Right lobe of liver (tissue), 4 donors: ENCODE data around the gene RRAGB.
"Not testable (repeated sequence)": the region's sequence is repeated elsewhere in the genome, so short reads cannot be mapped to it uniquely, and the experiment has no call there.

Experiments used
- CTCF ChIP-seq, 4 donors: fragments of 200-600 bp in 3 of 4; fragments of 450-650 bp in 1 of 4; IDR thresholded peaks; one replicate each; pipeline versions ENCODE4 v1.5.1 to v1.8.0; 2016 to 2022; ENCODE audit warnings: antibody characterized with exemption in 4 of 4, mild to moderate bottlenecking in 2 of 4
- POLR2A ChIP-seq: fragments of 450-650 bp; IDR thresholded peaks from one replicate; pipeline ENCODE4 v1.6.1; 2017; ENCODE audit warnings: antibody characterized with exemption, mild to moderate bottlenecking
- donor health status: DM: no; HTN: no; CAD: no.
- donor health status: DM: no; HTN: no; CAD: no.
- donor health status: DM: no; HTN: yes; CAD: no.

DNA sequence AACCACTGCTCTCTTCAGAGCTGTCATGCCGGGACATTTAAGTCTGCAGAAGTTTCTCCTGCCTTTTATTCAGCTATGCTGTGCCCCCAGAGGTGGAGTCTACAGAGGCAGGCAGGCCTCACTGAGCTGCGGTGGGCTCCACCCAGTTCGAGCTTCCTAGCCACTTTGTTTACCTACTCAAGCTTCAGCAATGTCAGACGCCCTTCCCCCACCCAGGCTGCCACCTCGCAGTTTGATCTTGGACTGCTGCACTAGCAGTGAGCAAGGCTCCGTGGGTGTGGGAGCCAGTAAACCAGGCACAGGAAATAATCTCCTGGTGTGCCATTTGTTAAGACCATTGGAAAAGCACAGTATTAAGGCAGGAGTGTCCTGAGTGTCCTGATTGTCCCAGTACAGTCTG lies 56.9 kb downstream of the RRAGB start:
- TF ChIP-seq CTCF (IDR thresholded peaks at IDR 0.05); POLR2A: not testable (repeated sequence)
